Osteocyte (in vitro differentiated cells): ENCODE data around the gene C20orf96. TPM values are rescaled to one million over a fixed set of nuclear protein-coding genes. Genes with fewer than 3 reads are reported as not detected.
A peak's percentile ranks its signal among the peaks of the same experiment; 100 is the strongest.

Experiments
- DNase-seq: peaks from one replicate; pipeline ENCODE4 v3.0.0; 2021; ENCODE audit warnings: mixed read lengths; ENCODE audit not compliant: unreplicated experiment; ENCODE audit errors: extremely low spot score
- H3K27ac Mint-ChIP-seq: one replicate; pipeline ENCODE4 v1.8.0; 2021; ENCODE audit warnings: mild to moderate bottlenecking, mixed read lengths; ENCODE audit not compliant: unreplicated experiment
- H3K27me3 Mint-ChIP-seq: one replicate; pipeline ENCODE4 v1.8.0; 2021; ENCODE audit warnings: mixed read lengths; ENCODE audit not compliant: unreplicated experiment
- H3K36me3 Mint-ChIP-seq: one replicate; pipeline ENCODE4 v1.8.0; 2021; ENCODE audit warnings: mixed read lengths; ENCODE audit not compliant: unreplicated experiment
- H3K4me1 Mint-ChIP-seq: one replicate; pipeline ENCODE4 v1.8.0; 2021; ENCODE audit warnings: mixed read lengths; ENCODE audit not compliant: unreplicated experiment
- H3K4me3 Mint-ChIP-seq: one replicate; pipeline ENCODE4 v1.8.0; 2021; ENCODE audit warnings: mild to moderate bottlenecking, moderate library complexity, mixed read lengths; ENCODE audit not compliant: unreplicated experiment
- H3K9me3 Mint-ChIP-seq: one replicate; pipeline ENCODE4 v1.8.0; 2021; ENCODE audit warnings: mixed read lengths; ENCODE audit not compliant: unreplicated experiment
- CTCF ChIP-seq: fragments of 200-600 bp; sonication (generic); IDR thresholded peaks from 2 replicates; pipeline ENCODE4 v1.5.0; 2021; ENCODE audit warnings: antibody characterized with exemption, mild to moderate bottlenecking, moderate library complexity
- total RNA-seq: library from RNA; stranded (reverse); gene quantifications from 2 replicates; pipeline ENCODE4 v1.2.1, GENCODE V29; 2021

C20orf96 gene
- total RNA-seq, 1 donor from 2014 or later, result 19.9 TPM

DNA sequence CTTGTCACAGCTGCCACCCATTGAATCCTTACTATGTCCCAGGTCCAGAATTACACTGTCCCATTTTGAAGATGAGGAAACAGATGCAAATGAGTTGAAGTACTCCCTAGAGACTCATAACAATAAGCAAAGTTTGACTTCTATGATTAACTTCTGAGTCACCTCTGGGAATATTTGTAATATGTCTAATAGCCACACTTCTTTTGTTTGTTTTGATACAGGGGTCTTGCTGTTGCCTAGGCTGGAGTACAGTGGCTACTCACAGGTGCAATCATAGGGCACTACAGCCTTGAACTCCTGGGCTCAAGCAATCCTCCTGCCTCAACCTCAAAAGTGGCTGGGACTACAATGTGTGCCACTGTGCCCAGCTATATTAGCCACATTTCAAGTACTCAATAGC lies 23.4 kb upstream of the C20orf96 start:
- DNase-seq, result no peak
- TF ChIP-seq CTCF, result no peak
- Mint-ChIP-seq H3K27ac (no peak overlapping the region), H3K36me3 (peaks cover 6% of the 10 kb centered on the region), H3K9me3 (no peaks in the 10 kb centered on the region), H3K4me1 (peaks cover 26% of the 10 kb centered on the region), H3K4me3 (no peak overlapping the region), H3K27me3 (no peaks in the 10 kb centered on the region)

- H3K4me1 Mint-ChIP-seq, result peaks cover 30% of the 10 kb centered on the region
- DNase-seq, result no peak
- no peaks in the 10 kb centered on the region for H3K27me3 Mint-ChIP-seq
- no peak overlapping the region for H3K4me3 Mint-ChIP-seq
- H3K27ac Mint-ChIP-seq, result no peak overlapping the region
- H3K9me3 Mint-ChIP-seq, result no peaks in the 10 kb centered on the region
- H3K36me3 Mint-ChIP-seq, result peaks cover 4% of the 10 kb centered on the region
- no peak for TF ChIP-seq CTCF
These were observed 22.9 kb upstream of the C20orf96 start for GRCh38 chr20:313402-313801.

GRCh38 chr20:312866-313265 lies 22.3 kb upstream of the C20orf96 start:
- Mint-ChIP-seq H3K4me1 (peaks cover 32% of the 10 kb centered on the region), H3K36me3 (peaks cover 3% of the 10 kb centered on the region), H3K9me3 (no peaks in the 10 kb centered on the region), H3K4me3 (no peak overlapping the region), H3K27ac (no peak overlapping the region), H3K27me3 (no peaks in the 10 kb centered on the region)
- TF ChIP-seq CTCF, result no peak
- DNase-seq, result no peak

DNA sequence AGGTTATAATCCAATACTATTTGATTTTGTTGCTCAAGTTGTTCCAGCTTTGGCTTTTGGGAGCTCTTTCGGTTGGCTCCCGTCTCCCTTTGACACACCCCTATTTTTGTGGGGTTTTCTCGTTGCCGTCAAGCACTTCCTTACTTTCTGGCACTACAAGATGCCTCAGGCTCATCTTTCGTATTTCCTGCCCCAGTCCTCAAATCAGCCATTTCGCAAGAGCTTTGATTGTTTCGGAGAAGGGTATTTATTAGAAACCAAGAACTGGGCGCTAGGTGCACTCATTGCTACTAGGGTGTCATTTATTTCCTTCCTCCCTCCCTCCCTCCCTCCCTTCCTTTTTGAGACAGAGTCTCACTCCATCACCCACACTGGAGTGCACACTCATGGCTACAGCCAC lies 21.5 kb upstream of the C20orf96 start:
- Mint-ChIP-seq H3K27me3 (no peaks in the 10 kb centered on the region), H3K27ac (no peak overlapping the region)

GRCh38 chr20:311609-312008 lies 21.1 kb upstream of the C20orf96 start:
- Mint-ChIP-seq H3K4me3 (no peak overlapping the region), H3K27me3 (no peaks in the 10 kb centered on the region), H3K9me3 (no peaks in the 10 kb centered on the region), H3K27ac (peak overlapping the region; percentile 28), H3K36me3 (no peaks in the 10 kb centered on the region), H3K4me1 (peaks cover 34% of the 10 kb centered on the region)
- no peak for DNase-seq
- TF ChIP-seq CTCF, result no peak

More for the DNA sequence above, 21.5 kb upstream of the C20orf96 start:
- Mint-ChIP-seq H3K4me3 (no peak overlapping the region), H3K4me1 (peaks cover 34% of the 10 kb centered on the region), H3K36me3 (peaks cover 2% of the 10 kb centered on the region), H3K9me3 (no peaks in the 10 kb centered on the region)
- no peak for TF ChIP-seq CTCF
- DNase-seq, result no peak
